Central memory CD8-positive, alpha-beta T cell (primary cell): ENCODE results near the gene ELN.

Experiments used
- ATAC-seq: fragments of 150-1000 bp; cut with Tn5 transposase; replicated peaks from 2 replicates; pipeline ENCODE4 v1.10.0; 2022; ENCODE audit warnings: mild to moderate bottlenecking, moderate FRiP score, moderate number of reproducible peaks; ENCODE audit not compliant: poor library complexity, severe bottlenecking; ENCODE audit errors: extremely low read depth
- DNase-seq, 2 donors: peaks; one replicate each; pipeline ENCODE4 v3.0.0; 2021; ENCODE audit warnings: low spot score in 2 of 2
- H3K27ac Mint-ChIP-seq: one replicate; pipeline ENCODE4 v1.8.0; 2022; ENCODE audit warnings: low read depth, mild to moderate bottlenecking, moderate library complexity, mixed read lengths
- H3K27me3 Mint-ChIP-seq: one replicate; pipeline ENCODE4 v1.8.0; 2022; ENCODE audit warnings: mixed read lengths
- H3K36me3 Mint-ChIP-seq: one replicate; pipeline ENCODE4 v1.8.0; 2022; ENCODE audit warnings: mild to moderate bottlenecking, moderate library complexity, mixed read lengths; ENCODE audit not compliant: insufficient read depth
- H3K4me1 Mint-ChIP-seq: one replicate; pipeline ENCODE4 v1.8.0; 2022; ENCODE audit warnings: mixed read lengths
- H3K4me3 Mint-ChIP-seq: one replicate; pipeline ENCODE4 v1.8.0; 2022; ENCODE audit warnings: mild to moderate bottlenecking, moderate library complexity, mixed read lengths
- H3K9me3 Mint-ChIP-seq: one replicate; pipeline ENCODE4 v1.8.0; 2022; ENCODE audit warnings: mixed read lengths

The ELN gene

GRCh38 chr7:74030861-74031260 lies 2.9 kb downstream of the ELN start:
- Mint-ChIP-seq H3K36me3 (peaks cover 2% of the 10 kb centered on the region), H3K27me3 (peaks cover 60% of the 10 kb centered on the region), H3K27ac (no peak overlapping the region), H3K4me1 (peaks cover 20% of the 10 kb centered on the region), H3K9me3 (no peaks in the 10 kb centered on the region), H3K4me3 (no peak overlapping the region)
- DNase-seq (no peak), ATAC-seq (no peak)

- Mint-ChIP-seq H3K9me3 (no peaks in the 10 kb centered on the region), H3K36me3 (peaks cover 2% of the 10 kb centered on the region), H3K4me1 (peaks cover 13% of the 10 kb centered on the region), H3K4me3 (no peak overlapping the region), H3K27ac (peak overlapping the region; percentile 30), H3K27me3 (peaks cover 53% of the 10 kb centered on the region)
- DNase-seq, result no peak
- no peak for ATAC-seq
These were observed 3.6 kb downstream of the ELN start for GRCh38 chr7:74031403-74032190.

GRCh38 chr7:74032191-74032490 lies 4.2 kb downstream of the ELN start:
- peak overlapping the region; percentile 30 for H3K27ac Mint-ChIP-seq

GRCh38 chr7:74032624-74033371 lies 4.8 kb downstream of the ELN start:
- no peak overlapping the region for H3K27ac Mint-ChIP-seq
- ATAC-seq (no peak), DNase-seq (no peak)
- no peak overlapping the region for H3K4me3 Mint-ChIP-seq
- H3K9me3 Mint-ChIP-seq, result no peaks in the 10 kb centered on the region
- peaks cover 2% of the 10 kb centered on the region for H3K36me3 Mint-ChIP-seq
- H3K4me1 Mint-ChIP-seq, result peaks cover 9% of the 10 kb centered on the region
- H3K27me3 Mint-ChIP-seq, result peaks cover 50% of the 10 kb centered on the region

More at GRCh38 chr7:74032191-74032490, 4.2 kb downstream of the ELN start:
- Mint-ChIP-seq H3K4me3 (no peak overlapping the region), H3K27me3 (peaks cover 48% of the 10 kb centered on the region), H3K4me1 (peaks cover 9% of the 10 kb centered on the region), H3K36me3 (peaks cover 2% of the 10 kb centered on the region), H3K9me3 (no peaks in the 10 kb centered on the region)
- DNase-seq, result no peak
- ATAC-seq, result no peak

GRCh38 chr7:74033372-74034311 lies 5.7 kb downstream of the ELN start:
- no peak overlapping the region for H3K27ac Mint-ChIP-seq
- no peaks in the 10 kb centered on the region for H3K9me3 Mint-ChIP-seq
- peaks cover 55% of the 10 kb centered on the region for H3K27me3 Mint-ChIP-seq
- peaks cover 2% of the 10 kb centered on the region for H3K36me3 Mint-ChIP-seq
- no peak overlapping the region for H3K4me3 Mint-ChIP-seq
- peaks cover 8% of the 10 kb centered on the region for H3K4me1 Mint-ChIP-seq
- ATAC-seq, result no peak
- no peak for DNase-seq

GRCh38 chr7:74037609-74038008 lies 9.6 kb downstream of the ELN start:
- peaks cover 32% of the 10 kb centered on the region for H3K27me3 Mint-ChIP-seq
- H3K36me3 Mint-ChIP-seq, result no peaks in the 10 kb centered on the region
- no peak overlapping the region for H3K27ac Mint-ChIP-seq
- no peaks in the 10 kb centered on the region for H3K9me3 Mint-ChIP-seq
- no peak for DNase-seq
- no peak for ATAC-seq
- H3K4me3 Mint-ChIP-seq, result no peak overlapping the region
- H3K4me1 Mint-ChIP-seq, result no peaks in the 10 kb centered on the region

GRCh38 chr7:74038194-74038961 lies 10.4 kb downstream of the ELN start:
- no peak overlapping the region for H3K27ac Mint-ChIP-seq
- DNase-seq (no peak), ATAC-seq (no peak)
- no peaks in the 10 kb centered on the region for H3K36me3 Mint-ChIP-seq
- no peaks in the 10 kb centered on the region for H3K4me1 Mint-ChIP-seq
- no peaks in the 10 kb centered on the region for H3K9me3 Mint-ChIP-seq
- H3K27me3 Mint-ChIP-seq, result peaks cover 32% of the 10 kb centered on the region
- H3K4me3 Mint-ChIP-seq, result no peak overlapping the region

GRCh38 chr7:74039337-74039736 lies 11.4 kb downstream of the ELN start:
- Mint-ChIP-seq H3K27ac (no peak overlapping the region), H3K4me1 (no peaks in the 10 kb centered on the region), H3K36me3 (no peaks in the 10 kb centered on the region), H3K9me3 (no peaks in the 10 kb centered on the region), H3K4me3 (no peak overlapping the region), H3K27me3 (peaks cover 32% of the 10 kb centered on the region)
- ATAC-seq (no peak), DNase-seq (no peak)

- Mint-ChIP-seq H3K4me1 (no peaks in the 10 kb centered on the region), H3K9me3 (no peaks in the 10 kb centered on the region), H3K4me3 (no peak overlapping the region), H3K27ac (no peak overlapping the region), H3K36me3 (no peaks in the 10 kb centered on the region), H3K27me3 (peaks cover 32% of the 10 kb centered on the region)
- ATAC-seq, result no peak
- no peak for DNase-seq
These were observed 12.3 kb downstream of the ELN start for GRCh38 chr7:74040101-74040790.

GRCh38 chr7:74040791-74041520 lies 13.0 kb downstream of the ELN start:
- Mint-ChIP-seq H3K27ac (no peak overlapping the region), H3K9me3 (no peaks in the 10 kb centered on the region), H3K4me3 (no peak overlapping the region), H3K27me3 (peaks cover 32% of the 10 kb centered on the region), H3K4me1 (no peaks in the 10 kb centered on the region), H3K36me3 (no peaks in the 10 kb centered on the region)
- DNase-seq (no peak), ATAC-seq (no peak)
